GM18858 (cell line): ENCODE results near the gene RPP21.
"Not testable (repeated sequence)": the region's sequence is repeated elsewhere in the genome, so short reads cannot be mapped to it uniquely, and the experiment has no call there.

Experiments
- ATAC-seq: cut with Tn5 transposase; IDR thresholded peaks from one replicate; pipeline ENCODE4 v1.9.1; 2021; ENCODE audit not compliant: unreplicated experiment

Gene RPP21

GRCh38 chr6:30369280-30369679 lies 24.3 kb downstream of the RPP21 start:
- not testable (repeated sequence) for ATAC-seq

GRCh38 chr6:30378290-30378937 lies 33.5 kb downstream of the RPP21 start:
- no peak for ATAC-seq

GRCh38 chr6:30380464-30380863 lies 35.5 kb downstream of the RPP21 start:
- no peak for ATAC-seq

- ATAC-seq: no peak
Observed at GRCh38 chr6:30386166-30386565, 41.2 kb downstream of the RPP21 start.

- no peak for ATAC-seq
Observed at GRCh38 chr6:30391240-30391639, 46.3 kb downstream of the RPP21 start.

GRCh38 chr6:30394139-30394538 lies 49.2 kb downstream of the RPP21 start:
- ATAC-seq: no peak
